Measurements from ENCODE around the gene CCL21.

The CCL21 gene

GRCh38 chr9:34675048-34675714 is 34.8 kb downstream of the CCL21 start:
- no peak for TF ChIP-seq Cebpa-rat (IDR thresholded peaks at IDR 0.05)
- no peaks in the 10 kb centered on the region for H3K36me3 ChIP-seq

GRCh38 chr9:34674440-34674839 is 35.5 kb downstream of the CCL21 start:
- Histone ChIP-seq H4K20me1 (no peaks in the 10 kb centered on the region), H3K4me2 (no peak overlapping the region), H3K27me3 (no peaks in the 10 kb centered on the region), H3K4me1 (no peaks in the 10 kb centered on the region), H3K4me3 (no peak overlapping the region), H3K9ac (no peak overlapping the region), H3K36me3 (no peaks in the 10 kb centered on the region), H3K9me3 (peaks cover 14% of the 10 kb centered on the region; the same call in 1 of the 2 replicates), H3K27ac (no peak overlapping the region)
- no peak for TF ChIP-seq Cebpa-rat (IDR thresholded peaks at IDR 0.05)

More at GRCh38 chr9:34675048-34675714, 34.8 kb downstream of the CCL21 start:
- Histone ChIP-seq H3K9ac (no peak overlapping the region), H3K4me2 (no peak overlapping the region), H3K9me3 (0 out of 2 replicates have a peak, but pooled peaks cover 8% of the 10 kb centered on the region), H3K4me1 (no peaks in the 10 kb centered on the region), H3K27me3 (no peaks in the 10 kb centered on the region), H3K4me3 (no peak overlapping the region), H3K27ac (no peak overlapping the region), H4K20me1 (no peaks in the 10 kb centered on the region)

GRCh38 chr9:34671307-34671706 is 38.6 kb downstream of the CCL21 start:
- no peak overlapping the region for H3K4me3 ChIP-seq
- TF ChIP-seq Cebpa-rat (IDR thresholded peaks at IDR 0.05), result no peak
- H3K9me3 ChIP-seq, result peaks cover 14% of the 10 kb centered on the region; the same call in 1 of the 2 replicates
- H3K4me1 ChIP-seq, result no peaks in the 10 kb centered on the region
- H3K4me2 ChIP-seq, result no peak overlapping the region
- no peak overlapping the region for H3K27ac ChIP-seq
- no peaks in the 10 kb centered on the region for H4K20me1 ChIP-seq
- no peak overlapping the region for H3K9ac ChIP-seq
- H3K36me3 ChIP-seq, result no peaks in the 10 kb centered on the region
- H3K27me3 ChIP-seq, result no peaks in the 10 kb centered on the region

GRCh38 chr9:34669809-34670562 is 40.0 kb downstream of the CCL21 start:
- Histone ChIP-seq H4K20me1 (no peaks in the 10 kb centered on the region), H3K4me2 (no peak overlapping the region), H3K27ac (no peak overlapping the region), H3K36me3 (no peaks in the 10 kb centered on the region), H3K4me3 (no peak overlapping the region), H3K9ac (no peak overlapping the region), H3K9me3 (peaks cover 14% of the 10 kb centered on the region; the same call in 1 of the 2 replicates), H3K27me3 (no peaks in the 10 kb centered on the region), H3K4me1 (peaks cover 10% of the 10 kb centered on the region)
- TF ChIP-seq Cebpa-rat (IDR thresholded peaks at IDR 0.05), result no peak

GRCh38 chr9:34665381-34666250 is 44.3 kb downstream of the CCL21 start:
- H3K9me3 ChIP-seq, result peaks cover 11% of the 10 kb centered on the region; the same call in 1 of the 2 replicates
- H3K27me3 ChIP-seq, result no peaks in the 10 kb centered on the region
- no peaks in the 10 kb centered on the region for H4K20me1 ChIP-seq
- peak overlapping the region; percentile 68 for H3K4me3 ChIP-seq
- peak overlapping the region; percentile 73; the same call in 1 of the 2 replicates for H3K9ac ChIP-seq
- TF ChIP-seq Cebpa-rat (IDR thresholded peaks at IDR 0.05), result no peak
- peaks cover 17% of the 10 kb centered on the region for H3K4me1 ChIP-seq
- H3K27ac ChIP-seq, result peak overlapping the region; percentile 30; the same call in 1 of the 2 replicates
- H3K4me2 ChIP-seq, result peak overlapping the region; percentile 98
- H3K36me3 ChIP-seq, result peaks cover 2% of the 10 kb centered on the region; the same call in 1 of the 2 replicates

- H3K4me2 ChIP-seq, result peak overlapping the region; percentile 98
- TF ChIP-seq Cebpa-rat (IDR thresholded peaks at IDR 0.05), result no peak
- peaks cover 5% of the 10 kb centered on the region; the same call in 1 of the 2 replicates for H3K9me3 ChIP-seq
- peak overlapping the region; percentile 73 for H3K9ac ChIP-seq
- H4K20me1 ChIP-seq, result no peaks in the 10 kb centered on the region
- H3K27ac ChIP-seq, result no peak overlapping the region
- H3K4me1 ChIP-seq, result peaks cover 17% of the 10 kb centered on the region
- H3K4me3 ChIP-seq, result peak overlapping the region; percentile 68
- peaks cover 8% of the 10 kb centered on the region; the same call in 1 of the 2 replicates for H3K36me3 ChIP-seq
- no peaks in the 10 kb centered on the region for H3K27me3 ChIP-seq
Observed at GRCh38 chr9:34665067-34665380, 44.9 kb downstream of the CCL21 start.

GRCh38 chr9:34664281-34665066 is 45.5 kb downstream of the CCL21 start:
- Histone ChIP-seq H3K36me3 (peaks cover 13% of the 10 kb centered on the region; the same call in 1 of the 2 replicates), H3K4me3 (peak overlapping the region; percentile 68), H4K20me1 (no peaks in the 10 kb centered on the region), H3K27me3 (0 out of 2 replicates have a peak, but pooled peaks cover 3% of the 10 kb centered on the region), H3K9me3 (0 out of 2 replicates have a peak, but pooled peaks cover under 1% of the 10 kb centered on the region), H3K4me2 (peak overlapping the region; percentile 98), H3K4me1 (peaks cover 17% of the 10 kb centered on the region), H3K27ac (no peak overlapping the region), H3K9ac (peak overlapping the region; percentile 73)
- TF ChIP-seq Cebpa-rat (IDR thresholded peaks at IDR 0.05), result no peak

- Histone ChIP-seq H3K4me1 (peaks cover 17% of the 10 kb centered on the region), H3K27me3 (0 out of 2 replicates have a peak, but pooled peaks cover 3% of the 10 kb centered on the region), H3K9ac (no peak overlapping the region), H4K20me1 (no peaks in the 10 kb centered on the region), H3K9me3 (no peaks in the 10 kb centered on the region), H3K27ac (no peak overlapping the region), H3K4me2 (no peak overlapping the region), H3K36me3 (peaks cover 13% of the 10 kb centered on the region; the same call in 1 of the 2 replicates), H3K4me3 (no peak overlapping the region)
- no peak for TF ChIP-seq Cebpa-rat (IDR thresholded peaks at IDR 0.05)
Observed at GRCh38 chr9:34663303-34663605, 46.7 kb downstream of the CCL21 start.

All from BLaER1 (cell line).